Activated T-helper 17 cell treated with anti-CD3 and anti-CD28 coated beads, Interleukin-2, amount 50 U/mL, for 72 hours (primary cell): ENCODE data around the gene PGGT1B. TPM values are rescaled to one million over a fixed set of nuclear protein-coding genes. Genes with fewer than 3 reads are reported as not detected.

Experiments
- total RNA-seq, 2 donors: library from RNA; stranded (reverse); gene quantifications; one replicate each; pipeline ENCODE4 v1.2.3, GENCODE V29; 2022

Gene PGGT1B
- total RNA-seq, 2 donors from 2014 or later = 33.7 to 42.9 TPM

Other genes starting within 250 kb of the PGGT1B start
- gene TRIM36, start 93.0 kb downstream of the PGGT1B start, total RNA-seq = under 1 TPM; 0.13 to 0.34 TPM
- gene CCDC112, start 33.8 kb upstream of the PGGT1B start, total RNA-seq = 1 to 10 TPM; 1.4 to 1.7 TPM